HepG2 (cell line): ENCODE results near the gene TCTA. TPM values are rescaled to one million over a fixed set of nuclear protein-coding genes. Genes with fewer than 3 reads are reported as not detected.
A peak's percentile ranks its signal among the peaks of the same experiment; 100 is the strongest.

Experiments
- AFF4 ChIP-seq: sonication (generic); formaldehyde crosslinking; IDR thresholded peaks from 2 replicates; pipeline ENCODE4 v1.4.0; 2020; ENCODE audit warnings: missing genetic modification reagents
- BORCS8-MEF2B ChIP-seq: sonication (generic); formaldehyde crosslinking; IDR thresholded peaks from 2 replicates; pipeline ENCODE4 v1.8.0; 2022; ENCODE audit warnings: mild to moderate bottlenecking, missing genetic modification reagents
- CSRNP2 ChIP-seq: sonication (generic); formaldehyde crosslinking; conservative IDR thresholded peaks from 2 replicates; pipeline ENCODE4 v1.8.0; 2022; ENCODE audit warnings: low read depth, missing genetic modification reagents
- HMGXB4 ChIP-seq, 2 experiments: sonication (generic) in 1 of 2; formaldehyde crosslinking in 1 of 2; IDR thresholded peaks; 2 replicates each; pipeline versions ENCODE4 v1.4.0 to v1.6.1; 2018 to 2020; ENCODE audit warnings: missing genetic modification reagents in 2 of 2, borderline replicate concordance in 1 of 2, low read depth in 1 of 2, mild to moderate bottlenecking in 1 of 2, missing biosample characterization in 1 of 2
- HOXA7 ChIP-seq: sonication (generic); formaldehyde crosslinking; IDR thresholded peaks from 2 replicates; pipeline ENCODE4 v1.8.1; 2022; ENCODE audit warnings: mild to moderate bottlenecking, missing genetic modification reagents, moderate library complexity
- IRF2 ChIP-seq: IDR thresholded peaks from 2 replicates; pipeline ENCODE4 v1.6.1; 2018; ENCODE audit warnings: missing genetic modification reagents, missing compliant biosample characterization
- ISX ChIP-seq: sonication (generic); formaldehyde crosslinking; conservative IDR thresholded peaks from 2 replicates; pipeline ENCODE4 v1.5.0; 2020; ENCODE audit warnings: missing genetic modification reagents
- MXI1 ChIP-seq: IDR thresholded peaks from 3 replicates; pipeline ENCODE4 v1.6.1; 2012; ENCODE audit warnings: low read depth, low read length, inconsistent platforms, borderline replicate concordance
- RARA ChIP-seq: IDR thresholded peaks from 2 replicates; pipeline ENCODE4 v1.6.1; 2016; ENCODE audit warnings: missing genetic modification reagents, missing compliant biosample characterization
- RNF2 ChIP-seq: fragments of 450-650 bp; conservative IDR thresholded peaks from 2 replicates; pipeline ENCODE4 v1.6.1; 2016; ENCODE audit warnings: low read depth
- SOX6 ChIP-seq, 2 experiments: fragments of 450-650 bp in 1 of 2; sonication (generic) in 1 of 2; formaldehyde crosslinking in 1 of 2; IDR thresholded peaks; 2 replicates each; pipeline versions ENCODE4 v1.4.0 to v1.6.1; 2017 to 2020; ENCODE audit warnings: antibody characterized with exemption in 1 of 2, mild to moderate bottlenecking in 1 of 2, missing genetic modification reagents in 1 of 2
- TEAD3 ChIP-seq: optimal IDR thresholded peaks from 2 replicates; pipeline ENCODE3; 2016; ENCODE audit warnings: borderline replicate concordance
- THAP11 ChIP-seq: IDR thresholded peaks from 2 replicates; pipeline ENCODE4 v1.6.1; 2016; ENCODE audit warnings: missing biosample characterization, missing genetic modification reagents
- YY1 ChIP-seq: IDR thresholded peaks from 2 replicates; pipeline ENCODE4 v1.6.1; 2011; ENCODE audit warnings: low read length, low read depth, moderate library complexity, mild to moderate bottlenecking; ENCODE audit not compliant: insufficient read depth, insufficient replicate concordance
- ZNF142 ChIP-seq: sonication (generic); formaldehyde crosslinking; IDR thresholded peaks from 2 replicates; pipeline ENCODE4 v1.4.0; 2020; ENCODE audit warnings: missing genetic modification reagents
- ZNF230 ChIP-seq: sonication (generic); formaldehyde crosslinking; IDR thresholded peaks from 2 replicates; pipeline ENCODE4 v1.4.0; 2020; ENCODE audit warnings: mild to moderate bottlenecking, missing genetic modification reagents
- ZNF782 ChIP-seq: sonication (generic); formaldehyde crosslinking; IDR thresholded peaks from 2 replicates; pipeline ENCODE4 v1.4.0; 2020; ENCODE audit warnings: missing genetic modification reagents, mild to moderate bottlenecking, borderline replicate concordance
- polyA plus RNA-seq, 8 experiments: library from polyadenylated mRNA; depleted of rRNA in 3 of 8; stranded (reverse) in 7 of 8; unstranded in 1 of 8; fragments of >200 nt; fragmentation: Illumina TruSeq in 4 of 8; extraction: Trizol in 4 of 8; gene quantifications; 2 replicates each; pipeline versions ENCODE4 v1.2.1 to v1.2.3, GENCODE V29; 2011 to 2016; ENCODE audit warnings: low read depth in 4 of 8, missing spikeins in 1 of 8, mixed read lengths in 1 of 8; ENCODE audit not compliant: insufficient read depth in 1 of 8
- total RNA-seq, 5 experiments: library from RNA; depleted of rRNA; stranded (reverse); fragments of >200 nt; fragmentation: Illumina TruSeq; extraction: Trizol; gene quantifications; 2 replicates each; pipeline ENCODE4 v1.2.3, GENCODE V29; 2016; ENCODE audit warnings: low read depth in 1 of 5

Gene TCTA
- total and polyA plus RNA-seq, 2 of the 13 experiments (the other 11 are each of a cell fraction or from before 2014, with no cell fraction given), result 8.3 to 13.2 TPM

- no peak for TF ChIP-seq ZNF142 (CRISPR knock-in tag)
- peak; percentile 74; the same call in 1 of the 2 replicates for TF ChIP-seq ZNF230 (CRISPR knock-in tag)
- TF ChIP-seq ZNF782 (CRISPR knock-in tag), result no peak
- no peak for TF ChIP-seq CSRNP2 (CRISPR knock-in tag)
- TF ChIP-seq RARA (CRISPR knock-in tag), result no peak
- no peak for TF ChIP-seq ISX (CRISPR knock-in tag)
- 0 out of 2 replicates have a peak, but pooled peaks have one; percentile 16 for TF ChIP-seq IRF2
- peak; percentile 23 to 69; a peak in 1 of 4 replicates for TF ChIP-seq HMGXB4 (CRISPR knock-in tag; IDR thresholded peaks at IDR 0.05; ENCODE audit: borderline replicate concordance in 1 of 2, low read depth in 1 of 2)
- no peak for TF ChIP-seq BORCS8-MEF2B (CRISPR knock-in tag)
- TF ChIP-seq YY1, result no peak
- TF ChIP-seq THAP11 (CRISPR knock-in tag), result peak; percentile 31; the same call in 1 of the 2 replicates
- peak; percentile 63 for TF ChIP-seq TEAD3 (CRISPR knock-in tag)
- no peak for TF ChIP-seq SOX6 (IDR thresholded peaks at IDR 0.05)
- TF ChIP-seq SOX6 (CRISPR knock-in tag; IDR thresholded peaks at IDR 0.05), result peak; percentile 49; the same call in 1 of the 2 replicates
- no peak for TF ChIP-seq HOXA7
- TF ChIP-seq MXI1, result no peak; the same call in 2 of the 3 replicates
- TF ChIP-seq RNF2, result no peak
- no peak for TF ChIP-seq AFF4 (CRISPR knock-in tag)
Measured at GRCh38 chr3:49454458-49454857, 42.2 kb downstream of the TCTA start (continued).
